Frontal cortex (tissue), 4 donors: ENCODE results near the gene RAPGEF1. TPM values are rescaled to one million over a fixed set of nuclear protein-coding genes. Genes with fewer than 3 reads are reported as not detected.
"Not testable (repeated sequence)": the region's sequence is repeated elsewhere in the genome, so short reads cannot be mapped to it uniquely, and the experiment has no call there.

Source experiments
- DNase-seq, 2 donors: peaks; one replicate each; pipeline ENCODE4 v3.0.0; 2012; ENCODE audit warnings: low spot score in 2 of 2
- FAIRE-seq: peaks from 2 replicates; lab custom pipeline; 2012; peaks lifted over from hg19 to GRCh38; lab: Jason Lieb, UNC
- total RNA-seq: library from RNA; depleted of rRNA; stranded (reverse); fragments of >200 nt; gene quantifications from one replicate; pipeline ENCODE4 v1.2.3, GENCODE V29; 2014
- donor health status: control.
- donor health status: control.
- donor health status: control.

RAPGEF1 gene
- total RNA-seq, 1 donor from 2014 or later = 28.1 TPM

- no peak for FAIRE-seq
Observed at GRCh38 chr9:131660466-131661405, 79.1 kb downstream of the RAPGEF1 start.

GRCh38 chr9:131658377-131659129, 81.3 kb downstream of the RAPGEF1 start:
- no peak for FAIRE-seq
- DNase-seq = no peak

More at GRCh38 chr9:131660466-131661405, 79.1 kb downstream of the RAPGEF1 start:
- peak in 1 of 2 donors; percentile 36 for DNase-seq

- FAIRE-seq (no peak), DNase-seq (no peak)
Observed at GRCh38 chr9:131657940-131658339, 81.9 kb downstream of the RAPGEF1 start.

GRCh38 chr9:131657456-131657855, 82.4 kb downstream of the RAPGEF1 start:
- no peak for DNase-seq
- no peak for FAIRE-seq

GRCh38 chr9:131657037-131657377, 82.9 kb downstream of the RAPGEF1 start:
- no peak for FAIRE-seq

GRCh38 chr9:131656356-131657036, 83.4 kb downstream of the RAPGEF1 start:
- no peak for FAIRE-seq

More at GRCh38 chr9:131657037-131657377, 82.9 kb downstream of the RAPGEF1 start:
- DNase-seq = no peak

GRCh38 chr9:131654369-131654768, 85.5 kb downstream of the RAPGEF1 start:
- not testable (repeated sequence) for DNase-seq, FAIRE-seq

More at GRCh38 chr9:131656356-131657036, 83.4 kb downstream of the RAPGEF1 start:
- no peak for DNase-seq

GRCh38 chr9:131651599-131651998, 88.3 kb downstream of the RAPGEF1 start:
- FAIRE-seq = no peak
- DNase-seq = no peak

GRCh38 chr9:131651160-131651559, 88.7 kb downstream of the RAPGEF1 start:
- DNase-seq = no peak
- FAIRE-seq = no peak

- no peak for FAIRE-seq
- no peak for DNase-seq
Observed at GRCh38 chr9:131650254-131650653, 89.6 kb downstream of the RAPGEF1 start.

- FAIRE-seq = no peak
- no peak for DNase-seq
Observed at GRCh38 chr9:131649646-131650045, 90.2 kb downstream of the RAPGEF1 start.

GRCh38 chr9:131645078-131645776, 94.6 kb downstream of the RAPGEF1 start:
- no peak for FAIRE-seq

GRCh38 chr9:131642496-131643083, 97.3 kb downstream of the RAPGEF1 start:
- FAIRE-seq = no peak
- DNase-seq = no peak

More at GRCh38 chr9:131645078-131645776, 94.6 kb downstream of the RAPGEF1 start:
- DNase-seq = no peak

- DNase-seq (no peak), FAIRE-seq (no peak)
Observed at GRCh38 chr9:131641618-131642495, 98.0 kb downstream of the RAPGEF1 start.

- FAIRE-seq (no peak), DNase-seq (no peak)
Observed at GRCh38 chr9:131640438-131641137, 99.3 kb downstream of the RAPGEF1 start.

GRCh38 chr9:131639769-131640437, 100.0 kb downstream of the RAPGEF1 start:
- FAIRE-seq (no peak), DNase-seq (no peak)

GRCh38 chr9:131636593-131636992, 103.3 kb downstream of the RAPGEF1 start:
- FAIRE-seq (no peak), DNase-seq (no peak)
